Astrocyte (in vitro differentiated cells and primary cell): ENCODE results near the gene UBQLNL. TPM values are rescaled to one million over a fixed set of nuclear protein-coding genes. Genes with fewer than 3 reads are reported as not detected.
A peak's percentile ranks its signal among the peaks of the same experiment; 100 is the strongest.

Source experiments
- DNase-seq: peaks from one replicate; pipeline ENCODE4 v3.0.0-alpha.2; 2010; ENCODE audit warnings: low read depth
- FAIRE-seq: peaks from 2 replicates; lab custom pipeline; 2011; peaks lifted over from hg19 to GRCh38; lab: Jason Lieb, UNC
- H2AFZ ChIP-seq: 2 replicates; pipeline ENCODE4 v1.6.0; 2012; ENCODE audit warnings: low read depth, low read length, inconsistent platforms
- H3K27ac ChIP-seq: 2 replicates; pipeline ENCODE4 v1.5.1; 2011; ENCODE audit warnings: low read depth, low read length, inconsistent platforms
- H3K27me3 ChIP-seq: 2 replicates; pipeline ENCODE4 v1.6.0; 2011; ENCODE audit warnings: low read length, inconsistent platforms; ENCODE audit not compliant: insufficient read depth
- H3K36me3 ChIP-seq: 2 replicates; pipeline ENCODE4 v1.5.1; 2011; ENCODE audit warnings: low read length, inconsistent platforms; ENCODE audit not compliant: insufficient read depth
- H3K4me1 ChIP-seq: 2 replicates; pipeline ENCODE4 v1.5.1; 2011; ENCODE audit warnings: low read length, inconsistent platforms; ENCODE audit not compliant: insufficient read depth
- H3K4me2 ChIP-seq: 2 replicates; pipeline ENCODE4 v1.6.0; 2012; ENCODE audit warnings: low read length, inconsistent platforms
- H3K4me3 ChIP-seq: 2 replicates; pipeline ENCODE4 v1.5.1; 2011; ENCODE audit warnings: low read depth, mild to moderate bottlenecking, low read length, inconsistent platforms; ENCODE audit not compliant: insufficient read depth
- H3K79me2 ChIP-seq: 2 replicates; pipeline ENCODE4 v1.6.0; 2012; ENCODE audit warnings: mild to moderate bottlenecking, low read length, inconsistent platforms; ENCODE audit not compliant: insufficient read depth
- H3K9ac ChIP-seq: 2 replicates; pipeline ENCODE4 v1.6.0; 2012; ENCODE audit warnings: mild to moderate bottlenecking, low read length, inconsistent platforms
- H3K9me3 ChIP-seq: 2 replicates; pipeline ENCODE4 v1.5.1; 2012; ENCODE audit warnings: low read depth, mild to moderate bottlenecking, low read length, inconsistent platforms; ENCODE audit not compliant: insufficient read depth
- H4K20me1 ChIP-seq: 2 replicates; pipeline ENCODE4 v1.6.0; 2012; ENCODE audit warnings: low read length, inconsistent platforms; ENCODE audit not compliant: insufficient read depth
- H3K27ac Mint-ChIP-seq: one replicate; pipeline ENCODE4 v1.8.0; 2021; ENCODE audit warnings: mild to moderate bottlenecking, mixed read lengths; ENCODE audit not compliant: unreplicated experiment
- H3K27me3 Mint-ChIP-seq: one replicate; pipeline ENCODE4 v1.8.0; 2021; ENCODE audit warnings: low read depth, mixed read lengths; ENCODE audit not compliant: unreplicated experiment
- H3K36me3 Mint-ChIP-seq: one replicate; pipeline ENCODE4 v1.8.0; 2021; ENCODE audit warnings: low read depth, mixed read lengths; ENCODE audit not compliant: unreplicated experiment
- H3K4me1 Mint-ChIP-seq: one replicate; pipeline ENCODE4 v1.8.0; 2021; ENCODE audit warnings: low read depth, mixed read lengths; ENCODE audit not compliant: unreplicated experiment
- H3K4me3 Mint-ChIP-seq: one replicate; pipeline ENCODE4 v1.8.0; 2021; ENCODE audit warnings: mild to moderate bottlenecking, moderate library complexity, mixed read lengths; ENCODE audit not compliant: unreplicated experiment
- H3K9me3 Mint-ChIP-seq: one replicate; pipeline ENCODE4 v1.8.0; 2021; ENCODE audit warnings: mild to moderate bottlenecking, mixed read lengths; ENCODE audit not compliant: unreplicated experiment
- EZH2 ChIP-seq: IDR thresholded peaks from 2 replicates; pipeline ENCODE4 v1.6.1; 2012; ENCODE audit warnings: mild to moderate bottlenecking, low read length, inconsistent platforms; ENCODE audit not compliant: insufficient read depth
- total RNA-seq: library from RNA; stranded (reverse); gene quantifications from 2 replicates; pipeline ENCODE4 v1.2.1, GENCODE V29; 2021
- TF ChIP-seq, protein P1 (sequence below): IDR thresholded peaks from 2 replicates; pipeline ENCODE4 v1.5.1; 2011; ENCODE audit warnings: low read depth, mild to moderate bottlenecking, inconsistent platforms, low read length, moderate library complexity; ENCODE audit not compliant: insufficient read depth

The UBQLNL gene
- total RNA-seq, 1 donor from 2014 or later: 0.27 TPM

DNA sequence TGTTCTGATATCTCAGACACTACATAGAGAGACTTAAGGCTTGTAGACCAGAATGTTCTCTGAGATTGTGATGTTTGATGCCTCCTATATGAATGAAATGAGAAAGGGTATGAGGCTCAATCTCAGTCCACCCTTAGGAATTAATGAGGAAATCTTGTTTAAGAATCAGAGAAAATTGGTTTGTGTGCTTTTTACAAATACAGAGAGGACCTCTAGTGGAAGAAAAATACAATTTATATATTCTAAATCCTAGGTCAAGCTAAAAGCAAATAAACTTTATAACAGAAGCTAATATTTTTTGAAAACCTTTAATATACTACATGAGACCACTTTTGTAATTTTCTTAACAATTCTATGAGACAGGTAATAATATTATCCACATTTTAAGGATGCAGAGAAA is 36.8 kb upstream of the UBQLNL start:
- H3K36me3 Mint-ChIP-seq: no peaks in the 10 kb centered on the region
- H3K27me3 Mint-ChIP-seq: no peaks in the 10 kb centered on the region
- H3K27ac Mint-ChIP-seq: no peak overlapping the region
- Histone ChIP-seq H3K4me1 (peaks cover 12% of the 10 kb centered on the region), H3K4me3 (no peak overlapping the region), H3K27ac (no peak overlapping the region), H3K9ac (no peak overlapping the region), H3K27me3 (peaks cover 2% of the 10 kb centered on the region), H4K20me1 (no peaks in the 10 kb centered on the region), H2AFZ (no peak overlapping the region), H3K4me2 (no peak overlapping the region), H3K36me3 (no peaks in the 10 kb centered on the region), H3K79me2 (no peaks in the 10 kb centered on the region), H3K9me3 (no peaks in the 10 kb centered on the region)
- peaks cover 13% of the 10 kb centered on the region for H3K4me1 Mint-ChIP-seq
- no peaks in the 10 kb centered on the region for H3K9me3 Mint-ChIP-seq
- no peak overlapping the region for H3K4me3 Mint-ChIP-seq
- DNase-seq: no peak
- no peak for TF ChIP-seq EZH2
- TF ChIP-seq, protein P1, sequence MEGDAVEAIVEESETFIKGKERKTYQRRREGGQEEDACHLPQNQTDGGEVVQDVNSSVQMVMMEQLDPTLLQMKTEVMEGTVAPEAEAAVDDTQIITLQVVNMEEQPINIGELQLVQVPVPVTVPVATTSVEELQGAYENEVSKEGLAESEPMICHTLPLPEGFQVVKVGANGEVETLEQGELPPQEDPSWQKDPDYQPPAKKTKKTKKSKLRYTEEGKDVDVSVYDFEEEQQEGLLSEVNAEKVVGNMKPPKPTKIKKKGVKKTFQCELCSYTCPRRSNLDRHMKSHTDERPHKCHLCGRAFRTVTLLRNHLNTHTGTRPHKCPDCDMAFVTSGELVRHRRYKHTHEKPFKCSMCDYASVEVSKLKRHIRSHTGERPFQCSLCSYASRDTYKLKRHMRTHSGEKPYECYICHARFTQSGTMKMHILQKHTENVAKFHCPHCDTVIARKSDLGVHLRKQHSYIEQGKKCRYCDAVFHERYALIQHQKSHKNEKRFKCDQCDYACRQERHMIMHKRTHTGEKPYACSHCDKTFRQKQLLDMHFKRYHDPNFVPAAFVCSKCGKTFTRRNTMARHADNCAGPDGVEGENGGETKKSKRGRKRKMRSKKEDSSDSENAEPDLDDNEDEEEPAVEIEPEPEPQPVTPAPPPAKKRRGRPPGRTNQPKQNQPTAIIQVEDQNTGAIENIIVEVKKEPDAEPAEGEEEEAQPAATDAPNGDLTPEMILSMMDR: peak; percentile 10
- no peak for FAIRE-seq

DNA sequence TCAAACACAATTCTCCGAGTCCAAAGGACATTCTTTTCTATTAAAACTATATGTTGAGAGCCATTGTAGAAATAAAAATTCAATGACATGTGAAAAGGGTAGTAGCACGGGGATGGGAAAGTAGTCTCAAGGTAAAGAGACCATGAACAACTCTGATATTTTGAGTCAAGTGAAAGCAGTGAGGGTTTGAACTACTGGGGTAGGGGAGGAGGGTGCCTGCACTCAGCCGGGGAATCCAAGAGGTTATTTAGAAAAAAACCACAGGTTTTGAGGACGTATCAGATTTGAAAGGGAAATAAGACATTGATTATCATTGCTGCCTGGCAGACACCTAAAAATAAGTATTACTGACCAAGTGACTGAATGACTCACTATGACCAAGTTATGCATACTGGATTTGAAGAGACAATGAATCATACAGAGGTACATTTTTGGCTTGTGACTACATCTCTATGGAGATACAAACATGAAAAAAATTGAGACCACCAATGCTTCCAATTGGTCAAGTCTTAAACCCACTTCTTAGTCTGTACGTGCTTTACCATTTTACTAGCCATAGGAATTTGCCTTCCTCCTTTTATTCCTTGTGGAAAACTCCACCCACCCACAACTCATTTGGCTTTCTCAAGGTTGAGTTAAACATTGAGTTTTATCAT is 34.1 kb upstream of the UBQLNL start:
- peak; percentile 92 for DNase-seq
- H3K27ac ChIP-seq: peak overlapping the region; percentile 87
- no peaks in the 10 kb centered on the region for H3K36me3 ChIP-seq
- peak; percentile 80 for FAIRE-seq
- H3K27me3 Mint-ChIP-seq: no peaks in the 10 kb centered on the region
- no peaks in the 10 kb centered on the region for H3K9me3 ChIP-seq
- TF ChIP-seq, protein P1: no peak
- no peak for TF ChIP-seq EZH2
- H3K27me3 ChIP-seq: peaks cover 2% of the 10 kb centered on the region
- no peak overlapping the region for H3K4me3 Mint-ChIP-seq
- peak overlapping the region; percentile 62 for H3K9ac ChIP-seq
- H3K4me1 ChIP-seq: peaks cover 12% of the 10 kb centered on the region
- H3K4me2 ChIP-seq: peak overlapping the region; percentile 78
- H4K20me1 ChIP-seq: no peaks in the 10 kb centered on the region
- no peaks in the 10 kb centered on the region for H3K9me3 Mint-ChIP-seq
- H3K36me3 Mint-ChIP-seq: no peaks in the 10 kb centered on the region
- no peak overlapping the region for H2AFZ ChIP-seq
- H3K79me2 ChIP-seq: no peaks in the 10 kb centered on the region
- H3K4me1 Mint-ChIP-seq: peaks cover 13% of the 10 kb centered on the region
- peak overlapping the region; percentile 93 for H3K27ac Mint-ChIP-seq
- H3K4me3 ChIP-seq: no peak overlapping the region

DNA sequence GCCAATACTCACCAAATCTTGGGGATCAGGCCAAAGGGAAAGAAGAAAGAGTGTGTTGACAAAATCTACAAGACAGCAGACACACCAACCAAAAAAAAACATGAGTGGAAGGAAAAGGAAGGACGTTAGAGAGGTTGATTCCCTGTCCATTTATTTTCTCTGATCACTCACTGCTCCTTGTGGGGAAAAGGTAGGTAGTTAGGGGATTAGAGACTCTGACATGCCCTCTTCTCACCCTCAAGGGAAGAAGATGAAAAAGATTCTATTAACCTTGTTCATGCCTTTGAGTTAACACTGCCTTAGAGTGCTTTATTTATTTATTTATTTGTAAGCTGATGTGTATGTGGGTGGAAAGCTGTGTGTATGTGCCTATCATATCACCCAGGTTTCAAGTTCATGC is 31.9 kb upstream of the UBQLNL start, which contains the start of gene OR52H1:
TSS of gene OR52H1 (minus strand) at position 101 of the 400 bp plus-strand sequence. CDS start 3,035 bp downstream, outside the sequence.
- no peak within 1 kb of the TSS for H3K4me2 ChIP-seq
- H3K4me1 ChIP-seq: peaks cover 12% of the 10 kb centered on the region
- no peaks in the 10 kb centered on the region for H3K79me2 ChIP-seq
- no peak for DNase-seq
- no peak within 1 kb of the TSS for H3K4me3 ChIP-seq
- no peak within 1 kb of the TSS for H3K4me3 Mint-ChIP-seq
- H3K4me1 Mint-ChIP-seq: peaks cover 13% of the 10 kb centered on the region
- H3K27ac ChIP-seq: no peak within 1 kb of the TSS
- no peaks in the 10 kb centered on the region for H3K27me3 ChIP-seq
- no peaks in the 10 kb centered on the region for H3K27me3 Mint-ChIP-seq
- no peaks in the 10 kb centered on the region for H3K36me3 ChIP-seq
- no peak for FAIRE-seq
- H3K9ac ChIP-seq: no peak within 1 kb of the TSS
- H4K20me1 ChIP-seq: no peaks in the 10 kb centered on the region
- no peak within 1 kb of the TSS for H3K27ac Mint-ChIP-seq
- no peak within 1 kb of the TSS for H2AFZ ChIP-seq
- no peaks in the 10 kb centered on the region for H3K9me3 ChIP-seq
- no peaks in the 10 kb centered on the region for H3K36me3 Mint-ChIP-seq
- TF ChIP-seq, protein P1: no peak
- no peak for TF ChIP-seq EZH2
- H3K9me3 Mint-ChIP-seq: no peaks in the 10 kb centered on the region
